HL-60/S4 (cell line): ENCODE results near the gene LGALS4.
"Not testable (repeated sequence)": the region's sequence is repeated elsewhere in the genome, so short reads cannot be mapped to it uniquely, and the experiment has no call there.

ENCODE experiments used
- in situ Hi-C: fragments of 300-500 bp; cut with MboI; formaldehyde crosslinking; loops from 2 replicates; pipeline ENCODE4 v1.14.3; 2022; ENCODE audit warnings: low sequenced_read_pairs

Gene LGALS4

DNA sequence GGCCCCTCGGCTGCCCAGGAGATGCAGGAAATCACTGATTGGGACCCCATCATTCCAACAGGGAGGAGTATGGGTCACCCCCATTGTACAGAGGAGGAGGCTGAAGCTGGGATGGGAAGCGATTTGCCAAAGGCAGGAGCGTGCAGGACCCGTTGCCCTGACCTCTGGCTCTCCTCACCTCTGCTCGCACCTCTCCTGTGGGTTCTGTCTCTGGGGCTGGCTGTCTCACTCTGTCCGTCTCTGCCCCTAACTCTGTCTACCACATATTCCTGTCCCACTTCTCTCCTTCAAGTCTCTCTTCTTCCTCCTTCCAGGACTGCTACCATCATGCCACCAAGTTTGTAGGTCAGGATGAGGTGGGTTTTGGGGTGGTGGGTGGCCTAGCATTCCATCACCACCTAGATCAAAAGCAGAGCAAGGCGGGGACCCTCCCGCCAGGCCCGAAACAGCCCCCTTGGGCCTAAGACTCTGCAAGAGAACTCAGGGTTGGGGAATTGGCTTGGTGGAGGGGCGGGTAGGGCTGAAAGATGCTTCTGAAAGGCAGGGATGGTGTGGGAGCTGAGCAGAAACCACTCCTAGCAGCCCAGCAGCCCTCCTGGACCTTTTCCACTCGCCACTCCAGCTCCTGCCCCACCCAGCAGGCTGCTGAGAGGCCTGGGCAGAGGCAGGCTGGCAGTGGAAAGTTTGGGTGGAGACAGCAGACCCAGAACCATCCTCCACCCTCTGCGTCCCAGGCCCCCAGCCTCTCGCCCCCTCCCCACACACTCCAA, 38.4 kb downstream of the LGALS4 start:
- in situ Hi-C loops: no loop called here

- in situ Hi-C loops: no loop called here
These were observed 39.1 kb downstream of the LGALS4 start, which contains the start of gene LGALS7 for GRCh38 chr19:38773469-38774177. Gene LGALS7, minus strand, starts transcription at chr19:38773517. Its CDS starts 25 bp downstream, at chr19:38773492.

- in situ Hi-C loops: not testable (repeated sequence)
These were observed 41.2 kb downstream of the LGALS4 start for GRCh38 chr19:38771569-38771968.

DNA sequence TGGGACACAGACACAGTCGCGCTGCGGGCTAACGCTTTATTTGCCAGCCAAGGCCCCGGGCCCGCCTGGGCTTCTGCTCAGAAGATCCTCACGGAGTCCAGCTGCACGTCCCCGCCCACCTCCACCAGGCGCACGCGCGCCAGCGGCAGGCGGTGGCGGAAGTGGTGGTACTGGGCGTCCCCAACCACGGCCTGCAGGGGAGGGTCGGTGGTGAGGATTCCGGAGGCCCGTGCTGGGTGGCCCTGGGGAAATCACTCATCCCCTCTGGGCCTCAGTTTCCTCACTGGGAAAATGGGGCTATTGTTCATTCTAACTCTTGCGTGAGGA, 41.8 kb downstream of the LGALS4 start:
- in situ Hi-C loops: not testable (repeated sequence)

DNA sequence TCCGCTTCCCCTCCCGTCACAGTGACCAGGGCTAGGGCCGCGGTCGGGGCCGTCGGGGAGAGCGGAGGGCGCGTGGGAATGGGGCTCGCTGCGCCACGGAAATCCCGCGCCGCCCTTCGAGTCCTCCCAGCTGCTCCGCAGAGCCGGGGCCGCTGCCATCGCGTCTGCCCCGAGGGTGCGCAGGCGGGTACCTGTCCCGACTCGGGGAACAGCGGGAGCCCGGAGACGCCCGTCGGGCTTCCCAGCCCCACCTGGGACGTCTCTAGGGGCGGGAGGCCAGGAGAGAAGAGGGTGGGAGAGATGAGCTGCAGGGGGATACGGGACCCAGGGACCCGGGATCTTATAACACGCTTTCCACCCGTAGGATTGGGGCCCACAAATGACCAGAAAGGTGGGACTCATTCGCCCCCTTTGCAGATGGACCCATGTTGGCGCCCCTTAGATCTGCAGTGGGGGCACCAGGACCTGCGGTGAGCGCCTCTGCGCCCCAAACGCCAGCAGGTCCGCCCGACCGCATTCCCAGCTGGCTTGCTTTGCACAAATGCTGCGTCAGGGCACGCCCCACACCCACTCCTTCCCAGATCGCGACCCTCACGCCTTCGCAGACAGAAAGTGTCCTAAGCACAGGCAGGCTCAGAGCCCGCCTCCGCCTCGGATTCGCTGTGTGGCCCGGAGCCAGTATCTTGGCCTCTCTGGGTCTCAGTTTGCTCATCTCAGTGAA, 42.4 kb downstream of the LGALS4 start:
- in situ Hi-C loops: not testable (repeated sequence)

DNA sequence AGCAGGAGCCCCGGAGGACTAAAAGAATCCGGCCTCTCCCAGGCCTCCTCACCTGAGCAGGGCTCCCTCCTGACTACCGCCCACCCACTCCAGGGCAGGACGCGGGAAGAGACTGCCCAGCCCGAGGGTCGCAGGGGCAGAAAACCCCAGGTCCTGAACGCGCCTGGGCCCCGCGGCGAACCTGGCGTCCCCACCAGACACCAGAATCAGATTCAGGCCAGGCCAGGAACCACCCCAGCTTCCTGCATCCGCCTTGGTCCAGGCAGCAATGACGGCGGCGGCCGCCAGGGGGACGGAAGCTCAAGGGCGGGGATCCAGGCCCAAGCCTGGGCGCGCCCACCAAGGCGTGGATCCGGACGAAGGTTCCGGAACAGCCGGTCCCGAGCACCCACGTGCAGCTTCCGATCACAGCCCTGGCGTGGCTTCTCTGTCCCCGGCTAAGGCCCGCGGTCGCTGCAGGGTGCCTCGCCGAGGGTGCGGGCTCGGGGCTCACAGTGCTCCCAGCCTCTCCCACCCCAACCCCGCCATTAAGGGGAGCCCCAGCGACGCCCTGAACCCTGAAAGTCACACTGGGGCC, 43.0 kb downstream of the LGALS4 start:
- in situ Hi-C loops: no loop called here

GRCh38 chr19:38766276-38767047, 46.3 kb downstream of the LGALS4 start:
- in situ Hi-C loops: no loop called here

- in situ Hi-C loops: no loop called here
These were observed 47.5 kb downstream of the LGALS4 start for GRCh38 chr19:38765214-38765613.

DNA sequence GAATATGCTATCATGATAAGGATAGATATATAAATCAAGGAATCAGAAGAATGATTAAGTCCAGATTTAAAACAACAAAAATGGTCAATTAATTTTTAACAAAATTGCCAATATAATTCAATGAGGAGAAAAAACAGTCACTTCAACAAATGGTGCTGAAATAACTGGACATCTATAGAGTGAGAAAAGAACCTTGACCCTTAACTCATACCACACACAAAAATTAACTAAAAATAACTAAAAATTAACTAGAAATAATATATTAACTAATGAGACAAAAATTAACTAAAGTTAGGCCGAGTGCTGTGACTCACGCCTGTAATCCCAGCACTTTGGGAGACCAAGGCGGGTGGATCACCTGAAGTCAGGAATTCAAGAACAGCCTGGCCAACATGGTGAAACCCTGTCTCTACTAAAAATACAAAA, 48.9 kb downstream of the LGALS4 start:
- in situ Hi-C loops: no loop called here

GRCh38 chr19:38761884-38762389, 50.8 kb downstream of the LGALS4 start:
- in situ Hi-C loops: not testable (repeated sequence)

- in situ Hi-C loops: not testable (repeated sequence)
These were observed 51.8 kb downstream of the LGALS4 start for GRCh38 chr19:38760805-38761517.

DNA sequence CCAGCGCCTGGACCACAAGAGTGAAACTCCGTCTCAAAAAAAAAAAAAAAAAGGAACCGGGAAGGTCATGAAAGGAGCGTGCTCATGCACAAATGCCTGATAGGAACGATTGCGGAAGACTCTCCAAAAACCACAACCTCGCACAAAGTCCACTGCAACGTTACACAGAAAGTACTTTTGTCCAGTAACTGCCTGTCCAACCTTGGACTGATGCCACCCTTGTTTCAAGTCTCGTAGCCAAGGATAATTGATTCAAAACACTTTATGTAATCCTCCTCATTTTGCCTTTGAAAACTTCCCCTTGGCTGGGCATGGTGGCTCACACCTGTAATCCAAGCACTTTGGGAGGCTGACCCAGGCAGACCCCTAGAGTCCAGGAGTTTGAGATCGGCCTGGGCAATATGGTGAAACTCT, 53.1 kb downstream of the LGALS4 start:
- in situ Hi-C loops: no loop called here

DNA sequence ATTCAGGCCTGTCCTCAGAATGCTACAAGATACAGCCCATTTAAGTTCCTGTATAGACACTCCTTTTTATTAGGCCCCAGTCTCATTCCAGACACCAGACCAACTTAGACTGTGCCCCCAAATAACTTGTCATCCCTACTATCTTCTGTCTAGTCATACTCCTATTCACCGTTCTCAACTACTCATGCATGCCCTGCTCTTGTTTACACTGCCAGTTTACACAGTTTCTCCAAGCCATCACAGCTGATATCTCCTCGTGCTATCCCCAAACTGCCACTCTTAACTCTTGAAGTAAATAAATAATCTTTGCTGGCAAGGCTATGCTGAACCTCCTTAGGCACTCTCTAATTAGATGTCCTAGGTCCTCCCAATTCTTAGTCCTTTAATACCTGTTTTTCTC, 58.5 kb downstream of the LGALS4 start:
- in situ Hi-C loops: not testable (repeated sequence)

DNA sequence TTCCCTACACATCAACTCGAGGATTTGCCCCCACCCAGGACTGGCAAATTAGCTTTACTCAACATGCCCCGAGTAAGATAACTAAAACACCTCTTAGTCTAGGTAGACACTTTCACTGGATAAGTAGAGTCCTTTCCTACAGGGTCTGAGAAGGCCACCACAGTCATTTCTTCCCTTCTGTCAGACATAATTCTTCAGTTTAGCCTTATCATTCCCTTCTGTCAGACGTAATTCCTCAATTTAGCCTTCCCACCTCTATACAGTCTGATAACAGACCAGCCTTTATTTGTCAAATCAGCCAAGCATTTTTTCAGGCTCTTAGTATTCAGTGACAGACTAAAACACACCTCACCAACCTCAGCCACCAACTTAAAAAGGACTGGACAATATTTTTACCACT, 59.0 kb downstream of the LGALS4 start:
- in situ Hi-C loops: not testable (repeated sequence)
